Choroid plexus epithelial cell (primary cell): ENCODE measurements around the gene C2orf76.
"Not testable (repeated sequence)": the region's sequence is repeated elsewhere in the genome, so short reads cannot be mapped to it uniquely, and the experiment has no call there.

Source experiments
- DNase-seq: peaks from one replicate; pipeline ENCODE4 v3.0.0-alpha.2; 2010; ENCODE audit warnings: low read depth
- H3K4me3 ChIP-seq: 2 replicates; pipeline ENCODE4 v1.5.1; 2011; ENCODE audit warnings: low read depth, mild to moderate bottlenecking, control low read depth, low read length, moderate library complexity
- TF ChIP-seq, protein P1 (sequence below): conservative IDR thresholded peaks from 2 replicates; pipeline ENCODE4 v1.5.1; 2011; ENCODE audit warnings: low read depth, mild to moderate bottlenecking, control low read depth, inconsistent platforms, low read length, moderate library complexity

The C2orf76 gene

DNA sequence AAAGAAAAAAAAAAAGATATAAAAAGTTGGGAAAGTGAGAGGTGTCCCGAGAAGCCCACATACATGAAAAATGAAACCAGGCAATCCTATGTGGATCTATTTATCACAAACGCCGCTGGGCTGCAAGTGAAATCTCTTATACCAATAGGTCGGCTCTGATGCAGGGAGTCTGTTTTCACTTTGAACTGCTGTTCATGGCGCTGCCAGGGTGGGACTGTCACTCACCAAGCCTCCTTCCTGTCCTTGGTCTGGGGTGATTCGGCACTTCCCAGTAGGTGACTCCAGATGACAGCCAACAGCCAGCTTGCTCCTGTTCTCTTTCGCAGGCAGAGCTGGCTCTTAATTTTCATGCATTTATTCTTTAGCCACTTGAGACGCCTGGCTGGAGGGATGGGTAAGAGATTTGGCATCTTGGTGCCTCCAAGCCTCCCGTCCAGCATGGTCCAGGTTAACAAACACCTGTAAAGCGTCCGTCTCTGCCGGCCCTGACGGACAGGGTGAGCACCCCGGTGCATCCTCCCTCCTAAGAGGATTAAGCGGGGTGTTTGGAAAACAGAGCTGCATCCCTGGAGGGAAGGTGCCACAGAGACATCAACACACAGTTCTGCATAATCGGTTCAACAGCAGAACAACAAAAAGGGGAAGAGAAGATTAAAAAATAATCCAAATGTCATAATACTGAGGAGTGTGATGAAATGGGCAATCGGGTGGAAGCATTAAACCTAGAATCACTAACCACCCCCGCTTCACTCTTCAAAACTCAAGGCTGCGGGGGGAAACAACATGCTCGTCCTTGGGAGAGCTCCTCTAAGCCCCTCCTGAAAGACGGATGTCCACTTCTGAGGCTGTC is 84.3 kb downstream of the C2orf76 start:
- TF ChIP-seq, protein P1, sequence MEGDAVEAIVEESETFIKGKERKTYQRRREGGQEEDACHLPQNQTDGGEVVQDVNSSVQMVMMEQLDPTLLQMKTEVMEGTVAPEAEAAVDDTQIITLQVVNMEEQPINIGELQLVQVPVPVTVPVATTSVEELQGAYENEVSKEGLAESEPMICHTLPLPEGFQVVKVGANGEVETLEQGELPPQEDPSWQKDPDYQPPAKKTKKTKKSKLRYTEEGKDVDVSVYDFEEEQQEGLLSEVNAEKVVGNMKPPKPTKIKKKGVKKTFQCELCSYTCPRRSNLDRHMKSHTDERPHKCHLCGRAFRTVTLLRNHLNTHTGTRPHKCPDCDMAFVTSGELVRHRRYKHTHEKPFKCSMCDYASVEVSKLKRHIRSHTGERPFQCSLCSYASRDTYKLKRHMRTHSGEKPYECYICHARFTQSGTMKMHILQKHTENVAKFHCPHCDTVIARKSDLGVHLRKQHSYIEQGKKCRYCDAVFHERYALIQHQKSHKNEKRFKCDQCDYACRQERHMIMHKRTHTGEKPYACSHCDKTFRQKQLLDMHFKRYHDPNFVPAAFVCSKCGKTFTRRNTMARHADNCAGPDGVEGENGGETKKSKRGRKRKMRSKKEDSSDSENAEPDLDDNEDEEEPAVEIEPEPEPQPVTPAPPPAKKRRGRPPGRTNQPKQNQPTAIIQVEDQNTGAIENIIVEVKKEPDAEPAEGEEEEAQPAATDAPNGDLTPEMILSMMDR = no peak
- no peak overlapping the region for H3K4me3 ChIP-seq
- DNase-seq = no peak

DNA sequence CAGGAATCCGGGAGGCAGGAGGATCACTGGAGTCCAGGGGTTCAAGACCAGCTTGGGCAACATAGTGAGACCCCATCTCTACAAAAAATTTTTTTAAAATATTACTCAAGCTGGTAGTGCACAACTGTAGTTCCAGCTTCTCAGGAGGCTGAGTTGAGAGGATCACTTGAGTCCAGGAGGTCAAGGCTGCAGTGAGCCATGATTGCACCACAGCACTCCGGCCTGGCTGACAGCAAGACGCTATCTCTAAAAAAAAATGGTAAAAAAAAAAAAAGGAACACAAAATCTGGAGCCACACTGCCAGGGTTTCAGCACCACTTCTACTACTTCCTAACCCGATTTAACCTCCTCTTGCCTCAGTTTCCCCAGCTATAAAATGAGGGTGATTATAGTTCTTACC is 86.0 kb downstream of the C2orf76 start:
- no peak for DNase-seq
- TF ChIP-seq, protein P1 = no peak
- H3K4me3 ChIP-seq = no peak overlapping the region

DNA sequence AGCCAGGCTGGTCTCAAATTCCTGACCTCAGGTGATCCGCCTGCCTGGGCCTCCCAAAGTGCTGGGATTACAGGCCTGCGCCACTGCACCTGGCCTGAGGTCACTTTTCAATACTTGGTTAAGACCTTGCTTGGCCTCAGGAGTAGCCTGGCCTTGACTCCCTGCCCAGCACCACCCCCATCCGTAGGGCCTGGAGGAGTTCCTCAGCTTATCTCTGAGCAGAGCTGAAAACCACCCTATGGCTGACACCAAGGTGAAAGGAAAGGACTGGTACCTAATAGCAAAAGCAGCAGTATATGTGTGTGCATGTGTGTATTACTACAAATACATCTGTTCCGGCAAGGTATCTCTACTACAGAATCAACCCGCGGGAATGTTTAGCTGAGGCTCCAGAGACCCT is 87.0 kb downstream of the C2orf76 start:
- H3K4me3 ChIP-seq = no peak overlapping the region
- no peak for DNase-seq
- TF ChIP-seq, protein P1 = no peak

DNA sequence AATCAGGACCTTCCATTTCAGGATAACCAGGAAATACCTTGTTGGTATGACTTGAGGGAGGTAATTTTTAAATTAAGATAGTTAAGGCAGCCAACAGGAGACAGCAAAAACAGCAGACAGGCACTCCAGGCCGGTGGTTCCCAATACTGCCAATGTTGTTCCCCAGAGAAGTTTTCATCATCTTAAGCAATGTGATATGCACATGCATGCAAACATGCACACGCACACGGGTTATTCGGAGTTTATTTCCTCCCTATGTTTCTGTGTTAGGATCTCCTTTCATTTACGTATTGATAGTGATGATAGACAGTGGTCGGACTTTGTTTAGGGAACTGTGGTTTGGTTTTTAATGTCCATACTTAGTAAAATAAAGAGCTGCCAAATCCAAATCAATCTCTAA is 87.7 kb downstream of the C2orf76 start:
- no peak overlapping the region for H3K4me3 ChIP-seq
- DNase-seq = no peak
- TF ChIP-seq, protein P1 = no peak

DNA sequence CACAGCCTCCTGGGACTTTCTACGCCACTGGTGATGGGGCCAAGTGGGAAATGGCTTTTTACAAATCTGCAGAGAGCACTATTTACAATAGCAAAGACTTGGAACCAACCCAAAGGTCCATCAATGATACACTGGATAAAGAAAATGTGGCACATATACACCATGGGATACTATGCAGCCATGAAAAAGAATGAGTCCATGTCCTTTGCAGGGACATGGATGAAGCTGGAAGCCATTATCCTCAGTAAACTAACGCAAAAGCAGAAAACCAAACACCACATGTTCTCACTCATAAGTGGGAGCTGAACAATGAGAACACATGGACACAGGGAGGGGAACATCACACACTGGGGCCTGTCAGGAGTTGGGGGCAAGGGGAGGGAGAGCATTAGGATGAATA is 88.2 kb downstream of the C2orf76 start:
- H3K4me3 ChIP-seq, DNase-seq: not testable (repeated sequence)

DNA sequence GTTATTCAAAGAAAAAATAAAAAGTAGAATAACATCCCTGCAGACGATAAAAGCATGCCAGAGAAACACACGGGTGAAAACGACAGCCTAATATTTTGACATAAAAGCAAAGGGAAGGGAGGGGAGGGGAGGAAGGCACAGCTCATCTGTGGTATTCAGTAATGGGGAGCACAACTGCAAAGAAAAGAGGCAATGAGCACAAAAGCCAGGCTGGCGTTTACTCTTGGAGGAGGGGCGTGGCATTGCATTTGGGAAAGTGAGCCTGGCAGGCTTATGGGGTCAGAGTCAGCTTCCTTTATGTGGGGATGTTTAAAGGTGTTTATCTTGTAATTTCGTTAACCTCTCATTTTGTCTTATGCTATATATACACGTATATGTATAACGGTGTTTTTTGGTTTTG is 89.8 kb downstream of the C2orf76 start:
- TF ChIP-seq, protein P1 = no peak
- no peak overlapping the region for H3K4me3 ChIP-seq
- no peak for DNase-seq

DNA sequence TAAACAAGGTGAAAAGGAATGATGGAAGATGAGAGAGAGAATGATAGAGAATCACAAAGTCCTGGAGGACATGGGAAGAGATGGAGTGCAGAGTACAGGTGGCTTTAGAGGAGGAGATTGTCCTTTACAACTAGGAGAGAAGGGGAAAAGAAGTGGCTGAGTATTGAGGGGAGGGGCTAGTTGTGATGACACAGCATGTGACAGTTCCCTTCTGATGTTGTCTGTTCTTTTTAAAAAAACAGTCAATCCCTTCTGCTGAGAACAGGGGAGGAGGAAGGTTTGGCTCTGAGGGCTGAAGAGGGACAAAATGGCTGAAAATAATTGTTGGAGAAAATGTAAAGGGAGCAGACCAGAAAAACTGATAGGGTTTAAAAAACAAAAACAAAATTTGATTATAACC is 99.0 kb downstream of the C2orf76 start:
- TF ChIP-seq, protein P1 = no peak
- no peak for DNase-seq
- no peak overlapping the region for H3K4me3 ChIP-seq
